ENCODE results near the gene PRR9.

GRCh38 chr1:153206631-153207030 lies 10.8 kb upstream of the PRR9 start:
- TF ChIP-seq CTCF (conservative IDR thresholded peaks at IDR 0.05) (no peak), ZFX (IDR thresholded peaks at IDR 0.05) (no peak)
